GM12878 (cell line): ENCODE results near the gene IFT88. TPM values are rescaled to one million over a fixed set of nuclear protein-coding genes. Genes with fewer than 3 reads are reported as not detected.

ENCODE experiments used
- ATAC-seq: fragments of 200-7000 bp; cut with Tn5 transposase; 3 replicates; pipeline ENCODE4 v1.9.1; 2020; ENCODE audit warnings: mild to moderate bottlenecking, moderate library complexity
- BruUV-seq: library from RNA; stranded (reverse); fragments of 400-500 nt; replicated peaks from 2 replicates; lab custom pipeline; 2021; lab: Mats Ljungman, UMichigan
- CTCF ChIA-PET: fragments of 300-600 bp; sonication (Branson Sonifier 250); formaldehyde crosslinking; extraction: SDS; loops from one replicate; lab custom pipeline; 2021; ENCODE audit warnings: inconsistent platforms; lab: Yijun Ruan, JAX
- POLR2A ChIA-PET: fragments of 350-600 bp; formaldehyde crosslinking; extraction: SDS; loops from one replicate; lab custom pipeline; 2021; ENCODE audit warnings: inconsistent platforms; lab: Charles Lee
- RAD21 ChIA-PET: fragments of 300-600 bp; sonication (Branson Sonifier 250); formaldehyde crosslinking; loops from one replicate; lab custom pipeline; 2023; ENCODE audit warnings: antibody characterized with exemption; ENCODE audit not compliant: unreplicated experiment; lab: Charles Lee
- SMC1A ChIA-PET: fragments of 300-600 bp; sonication (Branson Sonifier 250); formaldehyde crosslinking; loops from one replicate; lab custom pipeline; 2023; ENCODE audit not compliant: unreplicated experiment, uncharacterized antibody; lab: Charles Lee
- DNase-seq: peaks from one replicate; pipeline ENCODE4 v3.0.0-alpha.2; 2011; ENCODE audit warnings: low read depth, low spot score
- FAIRE-seq: peaks from 3 replicates; lab custom pipeline; 2011; peaks lifted over from hg19 to GRCh38; lab: Jason Lieb, UNC
- H2AFZ ChIP-seq: 2 replicates; pipeline ENCODE4 v1.6.0; 2011; ENCODE audit warnings: low read depth, low read length, control low read depth; ENCODE audit not compliant: control insufficient read depth
- H3K27ac ChIP-seq: 2 replicates; pipeline ENCODE4 v1.5.1; 2011; ENCODE audit warnings: control low read depth; ENCODE audit not compliant: control insufficient read depth, insufficient read depth
- H3K27me3 ChIP-seq, 2 experiments: replicated peaks in 1 of 2; 2 replicates each; pipeline versions ENCODE4 v1.6.0 to v1.6.1; 2011; ENCODE audit warnings: low read length in 1 of 2; ENCODE audit not compliant: control insufficient read depth in 2 of 2, insufficient read depth in 2 of 2
- H3K36me3 ChIP-seq, 2 experiments: 2 replicates each; pipeline ENCODE4 v1.5.1; 2011; ENCODE audit warnings: low read length in 1 of 2; ENCODE audit not compliant: control insufficient read depth in 2 of 2, insufficient read depth in 2 of 2
- H3K4me1 ChIP-seq: 2 replicates; pipeline ENCODE4 v1.6.1; 2011; ENCODE audit warnings: mild to moderate bottlenecking, low read length, moderate library complexity, mixed read lengths; ENCODE audit not compliant: control insufficient read depth, insufficient read depth
- H3K4me2 ChIP-seq: 2 replicates; pipeline ENCODE4 v1.6.0; 2011; ENCODE audit warnings: control low read depth; ENCODE audit not compliant: control insufficient read depth, insufficient read depth
- H3K4me3 ChIP-seq: fragments of 200-600 bp; sonication (generic); 2 replicates; pipeline ENCODE4 v1.5.1; 2016
- H3K79me2 ChIP-seq: 2 replicates; pipeline ENCODE4 v1.6.0; 2011; ENCODE audit warnings: low read length; ENCODE audit not compliant: control insufficient read depth, insufficient read depth
- H3K9ac ChIP-seq: 2 replicates; pipeline ENCODE4 v1.8.0; 2011; ENCODE audit warnings: low read length, control low read depth, mixed read lengths; ENCODE audit not compliant: control insufficient read depth, insufficient read depth
- H3K9me3 ChIP-seq: replicated peaks from 3 replicates; pipeline ENCODE4 v1.5.1; 2011; ENCODE audit warnings: mild to moderate bottlenecking, low read length; ENCODE audit not compliant: control insufficient read depth, insufficient read depth
- H4K20me1 ChIP-seq: 2 replicates; pipeline ENCODE4 v1.6.0; 2011; ENCODE audit not compliant: control insufficient read depth, insufficient read depth
- EP300 ChIP-seq, 2 experiments: fragments of 150-350 bp in 1 of 2; IDR thresholded peaks; 2 replicates each; pipeline ENCODE4 v1.6.1; 2011 to 2012; ENCODE audit warnings: low read depth in 2 of 2, low read length in 2 of 2, borderline replicate concordance in 1 of 2, improper control_type of control experiment in 1 of 2, inconsistent platforms in 1 of 2; ENCODE audit not compliant: control insufficient read depth in 1 of 2
- GATAD2B ChIP-seq: fragments of 450-650 bp; conservative IDR thresholded peaks from 2 replicates; pipeline ENCODE4 v1.6.1; 2017; ENCODE audit warnings: low read depth, mild to moderate bottlenecking, moderate library complexity
- NFYA ChIP-seq: IDR thresholded peaks from 2 replicates; pipeline ENCODE4 v1.6.1; 2011; ENCODE audit warnings: low read depth, mild to moderate bottlenecking, low read length, improper control_type of control experiment, borderline replicate concordance
- ZZZ3 ChIP-seq: IDR thresholded peaks from 2 replicates; pipeline ENCODE4 v1.6.1; 2011; ENCODE audit warnings: low read depth; ENCODE audit not compliant: control insufficient read depth, insufficient read length
- WGBS: methylation state at CpG from one replicate; pipeline ENCODE4 v1.1.6; 2016; ENCODE audit warnings: low lambda C conversion rate; ENCODE audit not compliant: insufficient replicate concordance, insufficient coverage; ENCODE audit errors: missing lambda C conversion rate; 5-methylcytosine and 5-hydroxymethylcytosine counted together
- in situ Hi-C: fragments of 300-500 bp; cut with MboI; formaldehyde crosslinking; loops from 9 replicates; pipeline ENCODE4 v1.14.3; 2018; ENCODE audit warnings: mixed read lengths
- intact Hi-C: fragments of 100-400 bp; cut with micrococcal nuclease; formaldehyde crosslinking; loops from one replicate; pipeline ENCODE4 v1.14.2; 2022; ENCODE audit not compliant: unreplicated experiment
- polyA plus RNA-seq, 11 experiments: library from polyadenylated mRNA; depleted of rRNA in 4 of 11; unstranded in 6 of 11; stranded (reverse) in 5 of 11; fragments of >200 nt; fragmentation: Nextera tagmentation in 4 of 11; fragmentation: Illumina TruSeq in 1 of 11; extraction: Ambion mirVana in 4 of 11; extraction: Trizol in 1 of 11; gene quantifications; 1 replicate in 1 of 11; 2 replicates in 10 of 11; pipeline versions ENCODE4 v1.2.1 to v1.2.3, GENCODE V29; 2011 to 2016; ENCODE audit warnings: inconsistent platforms in 2 of 11, missing spikeins in 2 of 11, low read depth in 1 of 11
- total RNA-seq, 4 experiments: library from RNA; depleted of rRNA in 3 of 4; stranded (reverse); fragments of >200 nt in 3 of 4; fragmentation: Illumina TruSeq in 1 of 4; extraction: Trizol in 1 of 4; gene quantifications; 2 replicates each; pipeline versions ENCODE4 v1.2.1 to v1.2.3, GENCODE V29; 2013 to 2021
- TF ChIP-seq, protein P1 (sequence below): fragments of 450-650 bp; IDR thresholded peaks from 2 replicates; pipeline ENCODE4 v1.6.1; 2016; ENCODE audit warnings: mild to moderate bottlenecking

The IFT88 gene
- total and polyA plus RNA-seq, 10 of the 15 experiments (the other 5 are each of a cell fraction or from before 2014, with no cell fraction given) = 2.9 to 5.6 (median 4.1) TPM

DNA sequence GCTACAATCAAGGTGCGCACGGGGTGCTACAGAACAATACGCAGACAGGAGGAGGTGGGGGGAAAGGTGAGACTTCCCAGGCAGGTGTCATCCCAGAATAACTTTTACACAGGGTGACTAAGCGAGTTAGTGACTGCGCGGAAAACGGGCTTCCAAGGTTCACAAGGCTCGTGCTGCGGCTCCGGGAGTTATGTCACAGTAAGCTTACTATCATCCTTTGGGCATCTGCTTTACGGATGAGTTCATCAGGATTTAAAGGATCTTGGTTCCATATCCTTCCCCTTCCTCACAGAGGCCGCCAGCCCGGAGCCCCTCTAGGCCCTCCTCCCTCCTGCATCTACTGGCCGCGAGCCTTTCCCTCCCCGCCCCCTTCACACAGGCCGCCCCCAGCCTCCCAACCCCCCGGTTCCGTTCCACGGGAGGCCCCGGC is 474 bp upstream of the IFT88 start:
- Histone ChIP-seq H4K20me1 (no peaks in the 10 kb centered on the region), H3K9ac (peak overlapping the region; percentile 74), H3K27ac (peak overlapping the region; percentile 72), H3K4me3 (peak overlapping the region; percentile 82)
- no peak for FAIRE-seq
- BruUV-seq = no TSS peak
- peak; percentile 81 for ATAC-seq
- TF ChIP-seq, protein P1, sequence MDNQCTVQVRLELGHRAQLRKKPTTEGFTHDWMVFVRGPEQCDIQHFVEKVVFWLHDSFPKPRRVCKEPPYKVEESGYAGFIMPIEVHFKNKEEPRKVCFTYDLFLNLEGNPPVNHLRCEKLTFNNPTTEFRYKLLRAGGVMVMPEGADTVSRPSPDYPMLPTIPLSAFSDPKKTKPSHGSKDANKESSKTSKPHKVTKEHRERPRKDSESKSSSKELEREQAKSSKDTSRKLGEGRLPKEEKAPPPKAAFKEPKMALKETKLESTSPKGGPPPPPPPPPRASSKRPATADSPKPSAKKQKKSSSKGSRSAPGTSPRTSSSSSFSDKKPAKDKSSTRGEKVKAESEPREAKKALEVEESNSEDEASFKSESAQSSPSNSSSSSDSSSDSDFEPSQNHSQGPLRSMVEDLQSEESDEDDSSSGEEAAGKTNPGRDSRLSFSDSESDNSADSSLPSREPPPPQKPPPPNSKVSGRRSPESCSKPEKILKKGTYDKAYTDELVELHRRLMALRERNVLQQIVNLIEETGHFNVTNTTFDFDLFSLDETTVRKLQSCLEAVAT = peak; percentile 69
- no peak for TF ChIP-seq ZZZ3
- 0 out of 2 replicates have a peak, but pooled peaks have one; percentile 14 for TF ChIP-seq GATAD2B
- TF ChIP-seq NFYA = no peak
- TF ChIP-seq EP300 (IDR thresholded peaks at IDR 0.05; ENCODE audit: borderline replicate concordance in 1 of 2, control insufficient read depth in 1 of 2, low read depth in 2 of 2, low read length in 2 of 2) = no peak
- TF ChIP-seq, all 136 proteins: peak for 2
- in situ Hi-C loops (no loop called here), intact Hi-C loops (loop anchor here (2.0 kb wide), 1 partner anchor 40 kb away; no protein-coding TSS in a partner anchor)
- WGBS = under 1% methylated on average over 13 of the region's 21 CpGs
- Histone ChIP-seq H3K4me2 (peak overlapping the region; percentile 90), H3K36me3 (no peaks in the 10 kb centered on the region), H3K79me2 (no peaks in the 10 kb centered on the region), H3K27me3 (no peaks in the 10 kb centered on the region), H2AFZ (peak overlapping the region; percentile 90), H3K4me1 (no peaks in the 10 kb centered on the region; the same call in 1 of the 2 replicates), H3K9me3 (no peaks in the 10 kb centered on the region; the same call in 2 of the 3 replicates)
- SMC1A ChIA-PET = no interaction called here
- CTCF ChIA-PET = no interaction called here
- RAD21 ChIA-PET = no interaction called here
- DNase-seq = no peak
- POLR2A ChIA-PET = no interaction called here
